NCI-H2196 treated with DMSO at 0.1 percent for 48 hours (cell line): Measurements from ENCODE around the gene BET1.

Experiments used
- DNase-seq: peaks from one replicate; lab custom pipeline; 2025; ENCODE audit not compliant: unreplicated experiment; lab: John Stamatoyannopoulos, UW

BET1 gene

DNA sequence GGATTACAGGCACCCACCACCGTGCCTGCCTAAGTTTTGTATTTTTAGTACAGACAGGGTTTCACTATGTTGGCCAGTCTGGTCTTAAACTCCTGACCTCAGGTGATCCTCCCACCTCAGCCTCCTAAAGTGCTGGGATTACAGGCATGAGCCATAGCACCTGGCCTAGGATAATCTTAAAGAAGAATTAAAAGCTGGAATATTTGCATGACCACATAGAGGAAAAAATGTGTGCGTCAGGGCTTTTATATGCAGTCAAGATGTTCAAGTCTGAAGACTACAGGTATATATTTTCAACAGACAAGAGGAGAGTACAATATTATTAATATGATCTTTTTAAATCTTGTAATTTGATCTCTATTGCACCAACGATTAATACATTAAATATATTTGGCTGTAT lies 43.2 kb downstream of the BET1 start:
- no peak for DNase-seq

DNA sequence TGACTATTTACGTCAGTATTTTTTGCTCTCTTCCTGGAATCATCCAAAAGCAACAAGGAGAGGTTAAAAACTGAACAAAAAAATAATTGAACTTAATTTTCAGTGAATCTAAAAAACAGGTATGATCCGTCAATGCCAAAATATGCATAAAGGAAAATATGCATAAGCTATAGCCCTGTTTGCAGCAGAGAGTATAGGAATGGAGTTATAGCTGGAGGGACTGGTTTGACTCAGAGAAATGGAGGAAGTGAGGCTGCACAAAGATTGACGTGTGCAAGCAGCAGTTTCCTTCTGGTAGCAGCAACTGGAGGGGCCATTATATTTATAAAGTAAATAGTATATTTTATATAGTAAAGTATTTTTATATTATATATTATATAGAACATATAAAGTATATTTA lies 45.5 kb downstream of the BET1 start:
- DNase-seq: no peak

GRCh38 chr7:93958216-93958615 lies 45.9 kb downstream of the BET1 start:
- DNase-seq: no peak

DNA sequence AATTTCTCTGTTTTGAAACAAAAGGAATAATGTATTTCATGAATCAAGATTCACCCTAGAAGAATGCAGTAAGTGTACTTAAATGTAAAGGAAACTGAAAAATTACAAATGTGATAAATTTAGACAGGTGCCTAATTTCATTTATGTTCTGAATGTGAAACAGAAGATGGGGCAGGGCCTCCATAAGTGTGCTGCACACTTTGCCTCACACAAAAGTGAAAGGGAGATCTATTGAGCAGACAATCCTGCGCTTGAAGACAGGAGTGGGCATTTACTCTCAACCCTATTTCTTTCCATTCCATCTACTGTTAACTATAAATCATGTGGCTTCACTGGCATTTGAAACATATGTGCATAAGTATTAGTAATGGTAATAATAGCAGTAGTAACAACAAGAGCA lies 46.4 kb downstream of the BET1 start:
- DNase-seq: no peak

DNA sequence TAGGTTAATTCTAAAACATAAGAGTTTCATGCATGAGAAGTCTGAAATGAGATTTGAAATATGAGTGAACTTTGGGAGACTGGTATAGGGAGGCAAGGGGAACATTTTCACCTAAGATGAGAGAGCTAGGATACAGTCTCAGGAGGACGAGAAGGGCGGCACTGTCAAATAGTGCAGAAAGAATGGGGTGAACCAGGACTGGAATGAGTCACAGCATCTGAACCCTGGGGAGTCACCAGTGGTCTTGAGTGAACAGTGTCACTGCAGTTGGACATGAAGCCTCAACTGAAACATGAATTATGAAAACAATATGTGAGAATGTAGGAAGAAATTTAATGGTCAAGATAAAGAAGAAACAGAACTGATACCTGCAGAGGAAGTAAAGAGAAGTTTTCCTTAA lies 48.9 kb downstream of the BET1 start:
- no peak for DNase-seq

DNA sequence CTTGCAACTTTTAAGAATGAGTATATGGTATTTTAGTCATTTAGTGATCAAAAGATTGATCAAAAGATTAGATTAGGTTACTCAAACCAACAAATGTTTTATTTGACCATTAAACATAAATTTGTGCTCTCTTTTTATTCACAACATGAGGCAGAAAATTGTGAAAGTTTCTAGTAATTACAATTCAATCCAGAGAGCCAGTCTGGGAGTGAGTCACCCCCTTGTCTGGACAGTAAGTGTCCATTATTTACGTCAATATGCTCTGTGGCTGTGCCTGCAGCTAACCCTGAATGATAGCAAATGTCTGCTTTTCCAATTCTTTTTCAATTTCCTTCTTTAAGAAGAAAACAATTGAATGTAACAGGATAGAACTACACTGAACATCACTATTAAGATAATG lies 54.7 kb downstream of the BET1 start:
- DNase-seq: no peak

DNA sequence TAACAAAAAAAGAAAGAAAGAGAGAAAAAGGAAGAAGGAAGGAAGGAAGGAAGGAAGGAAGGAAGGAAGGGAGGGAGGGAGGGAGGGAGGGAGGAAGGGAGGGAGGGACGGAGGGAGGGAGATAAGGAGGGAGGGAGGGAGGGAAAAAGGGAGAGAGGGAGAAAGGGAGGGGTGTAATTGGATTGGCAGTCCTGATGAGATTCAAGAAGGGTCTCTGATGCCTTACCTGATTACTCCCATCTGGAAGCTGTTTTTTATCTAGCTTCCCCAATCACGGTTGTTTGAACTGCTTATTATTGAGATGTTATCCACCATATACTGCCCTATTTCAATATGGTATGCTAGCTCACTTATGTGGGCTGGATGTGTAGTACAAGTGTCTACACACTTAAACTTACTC lies 55.3 kb downstream of the BET1 start:
- no peak for DNase-seq

GRCh38 chr7:93948106-93948505 lies 56.0 kb downstream of the BET1 start:
- DNase-seq: no peak

- no peak for DNase-seq
These were observed 58.2 kb downstream of the BET1 start for GRCh38 chr7:93945756-93946535.

GRCh38 chr7:93945083-93945482 lies 59.1 kb downstream of the BET1 start:
- DNase-seq: no peak

DNA sequence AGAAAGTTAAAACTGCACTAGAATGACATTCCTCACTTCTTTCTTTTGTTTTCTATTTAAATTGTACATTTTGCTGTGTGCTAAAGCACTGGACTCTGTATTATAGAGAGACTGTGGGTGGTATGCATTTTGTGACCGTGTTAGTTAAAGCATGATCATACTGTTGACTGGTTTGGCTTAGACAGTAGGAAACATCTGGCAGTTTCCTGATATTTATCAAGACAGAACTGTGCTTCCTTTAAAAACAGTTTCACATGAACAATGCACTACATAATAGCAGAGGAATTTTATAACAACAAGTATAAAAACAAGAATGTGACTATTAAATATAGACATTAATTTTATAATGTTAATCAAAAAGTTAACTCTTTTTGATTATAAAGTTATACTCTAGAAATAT lies 59.5 kb downstream of the BET1 start:
- no peak for DNase-seq

GRCh38 chr7:93943816-93944540 lies 60.2 kb downstream of the BET1 start:
- DNase-seq: no peak
